H1 (cell line): ENCODE data around the gene CYB561. TPM values are rescaled to one million over a fixed set of nuclear protein-coding genes. Genes with fewer than 3 reads are reported as not detected.

Source experiments
- CTCF ChIA-PET: fragments of 300-600 bp; sonication (Branson Sonifier 250); formaldehyde crosslinking; loops from one replicate; lab custom pipeline; 2021; ENCODE audit not compliant: partially characterized antibody; lab: Charles Lee
- POLR2A ChIA-PET: fragments of 300-600 bp; sonication (Branson Sonifier 250); formaldehyde crosslinking; loops from one replicate; lab custom pipeline; 2021; ENCODE audit warnings: inconsistent platforms; ENCODE audit not compliant: partially characterized antibody; lab: Charles Lee
- DNase-seq, 2 experiments: peaks; one replicate each; pipeline versions ENCODE4 v3.0.0 to v3.0.0-alpha.2; 2010 to 2022; ENCODE audit warnings: low spot score in 2 of 2, low read depth in 1 of 2, mixed read lengths in 1 of 2
- FAIRE-seq: peaks from 2 replicates; lab custom pipeline; 2011; peaks lifted over from hg19 to GRCh38; lab: Jason Lieb, UNC
- H2AFZ ChIP-seq: 2 replicates; pipeline ENCODE4 v1.8.1; 2012; ENCODE audit warnings: low read length, inconsistent platforms
- H2AK5ac ChIP-seq: 2 replicates; pipeline ENCODE4 v1.6.1; 2013; ENCODE audit warnings: low read depth, low read length
- H2BK120ac ChIP-seq: replicated peaks from 2 replicates; pipeline ENCODE3; 2013; ENCODE audit warnings: low read depth, low read length, inconsistent platforms
- H2BK12ac ChIP-seq: 2 replicates; pipeline ENCODE4 v1.6.1; 2013; ENCODE audit warnings: low read depth, low read length
- H2BK15ac ChIP-seq: 2 replicates; pipeline ENCODE4 v1.6.1; 2013; ENCODE audit warnings: low read length
- H2BK20ac ChIP-seq: 2 replicates; pipeline ENCODE4 v1.6.1; 2013; ENCODE audit warnings: low read length
- H2BK5ac ChIP-seq: 2 replicates; pipeline ENCODE4 v1.6.1; 2013; ENCODE audit warnings: low read depth, low read length
- H3K14ac ChIP-seq: 2 replicates; pipeline ENCODE4 v1.6.1; 2013; ENCODE audit warnings: inconsistent platforms; ENCODE audit not compliant: insufficient read length
- H3K18ac ChIP-seq: 2 replicates; pipeline ENCODE4 v1.6.1; 2013; ENCODE audit warnings: low read length; ENCODE audit errors: extremely low read depth
- H3K23ac ChIP-seq: 2 replicates; pipeline ENCODE4 v1.6.1; 2013; ENCODE audit warnings: inconsistent platforms; ENCODE audit not compliant: insufficient read length
- H3K23me2 ChIP-seq: 2 replicates; pipeline ENCODE4 v1.6.1; 2013; ENCODE audit warnings: low read depth, low read length
- H3K27ac ChIP-seq: 2 replicates; pipeline ENCODE4 v1.6.1; 2011; ENCODE audit warnings: low read depth, low read length, inconsistent platforms
- H3K27me3 ChIP-seq, 4 experiments: replicated peaks in 1 of 4; 1 replicate in 1 of 4; 2 replicates in 3 of 4; pipeline versions ENCODE4 v1.6.1 to v1.8.1; 2011 to 2013; ENCODE audit warnings: low read length in 3 of 4, mild to moderate bottlenecking in 3 of 4, inconsistent platforms in 2 of 4, mixed read lengths in 2 of 4, moderate library complexity in 1 of 4; ENCODE audit not compliant: control insufficient read depth in 3 of 4, insufficient read depth in 3 of 4; ENCODE audit errors: extremely low read depth in 1 of 4
- H3K36me3 ChIP-seq, 4 experiments: 2 replicates each; pipeline versions ENCODE4 v1.6.1 to v1.8.1; 2011 to 2013; ENCODE audit warnings: mild to moderate bottlenecking in 4 of 4, low read length in 3 of 4, moderate library complexity in 2 of 4, control low read depth in 1 of 4, inconsistent platforms in 1 of 4; ENCODE audit not compliant: insufficient read depth in 4 of 4, control insufficient read depth in 2 of 4
- H3K4ac ChIP-seq: replicated peaks from 2 replicates; pipeline ENCODE3; 2013; ENCODE audit warnings: low read length, low read depth, mixed read lengths, inconsistent platforms; ENCODE audit not compliant: insufficient read length
- H3K4me1 ChIP-seq, 4 experiments: replicated peaks in 1 of 4; 1 replicate in 1 of 4; 2 replicates in 3 of 4; pipeline versions ENCODE4 v1.6.1 to v1.8.1; 2011 to 2013; ENCODE audit warnings: low read length in 3 of 4, inconsistent platforms in 2 of 4, mixed read lengths in 1 of 4; ENCODE audit not compliant: insufficient read depth in 4 of 4, control insufficient read depth in 3 of 4
- H3K4me2 ChIP-seq, 2 experiments: 2 replicates each; pipeline versions ENCODE4 v1.6.1 to v1.8.1; 2011 to 2013; ENCODE audit warnings: low read depth in 2 of 2, low read length in 2 of 2, control low read depth in 1 of 2, inconsistent platforms in 1 of 2, mild to moderate bottlenecking in 1 of 2; ENCODE audit not compliant: insufficient read depth in 1 of 2
- H3K4me3 ChIP-seq, 4 experiments: fragments of 200-600, 300-600 bp in 1 of 4; sonication (generic), shearing (Covaris generic), sonication (Bioruptor Twin) in 1 of 4; 2 replicates each; pipeline versions ENCODE4 v1.5.1 to v1.8.1; 2011 to 2016; ENCODE audit warnings: low read length in 4 of 4, low read depth in 3 of 4, control low read depth in 2 of 4, inconsistent platforms in 2 of 4, mild to moderate bottlenecking in 2 of 4, mixed read lengths in 1 of 4, moderate library complexity in 1 of 4; ENCODE audit not compliant: insufficient read depth in 2 of 4; ENCODE audit errors: extremely low read depth in 1 of 4
- H3K56ac ChIP-seq: replicated peaks from 2 replicates; pipeline ENCODE3; 2013; ENCODE audit warnings: low read depth, mild to moderate bottlenecking, mixed read lengths, low read length, inconsistent platforms; ENCODE audit not compliant: insufficient read length
- H3K79me1 ChIP-seq: 2 replicates; pipeline ENCODE4 v1.6.1; 2013; ENCODE audit warnings: low read depth, low read length, control low read depth
- H3K79me2 ChIP-seq, 2 experiments: 2 replicates each; pipeline versions ENCODE4 v1.6.1 to v1.8.1; 2012 to 2013; ENCODE audit warnings: low read length in 2 of 2, mild to moderate bottlenecking in 2 of 2, inconsistent platforms in 1 of 2; ENCODE audit not compliant: insufficient read depth in 2 of 2, control insufficient read depth in 1 of 2
- H3K9ac ChIP-seq, 4 experiments: replicated peaks in 1 of 4; 1 replicate in 1 of 4; 2 replicates in 3 of 4; pipeline versions ENCODE4 v1.6.1 to v1.8.1; 2011 to 2013; ENCODE audit warnings: low read depth in 3 of 4, low read length in 3 of 4, control low read depth in 2 of 4, mild to moderate bottlenecking in 2 of 4, moderate library complexity in 2 of 4, inconsistent platforms in 1 of 4; ENCODE audit errors: extremely low read depth in 1 of 4
- H3K9me3 ChIP-seq, 2 experiments: 2 replicates each; pipeline versions ENCODE4 v1.6.1 to v1.8.1; 2012 to 2013; ENCODE audit warnings: mild to moderate bottlenecking in 2 of 2, moderate library complexity in 2 of 2, control low read depth in 1 of 2, inconsistent platforms in 1 of 2, low read depth in 1 of 2, low read length in 1 of 2, mixed read lengths in 1 of 2; ENCODE audit not compliant: insufficient read depth in 2 of 2
- H4K20me1 ChIP-seq, 2 experiments: replicated peaks in 1 of 2; 2 replicates each; pipeline versions ENCODE3 to v1.8.1; 2011 to 2013; ENCODE audit warnings: inconsistent platforms in 2 of 2, low read length in 2 of 2, mild to moderate bottlenecking in 1 of 2; ENCODE audit not compliant: insufficient read depth in 2 of 2, control insufficient read depth in 1 of 2
- H4K5ac ChIP-seq: 2 replicates; pipeline ENCODE4 v1.6.1; 2013; ENCODE audit warnings: low read length, low read depth, mixed read lengths, inconsistent platforms; ENCODE audit not compliant: insufficient read length
- H4K8ac ChIP-seq: 2 replicates; pipeline ENCODE4 v1.8.0; 2013; ENCODE audit warnings: mild to moderate bottlenecking, moderate library complexity, low read length, inconsistent platforms; ENCODE audit not compliant: insufficient read depth; ENCODE audit errors: extremely low read depth
- H4K91ac ChIP-seq: replicated peaks from 2 replicates; pipeline ENCODE3; 2013; ENCODE audit warnings: low read length, mixed read lengths, inconsistent platforms; ENCODE audit not compliant: insufficient read length
- CTCF ChIP-seq, 3 experiments: IDR thresholded peaks; 1 replicate in 2 of 3; 2 replicates in 1 of 3; pipeline versions ENCODE4 v1.5.1 to v1.6.1; 2011; ENCODE audit warnings: low read length in 3 of 3, mild to moderate bottlenecking in 3 of 3, inconsistent platforms in 2 of 3, low read depth in 1 of 3, moderate library complexity in 1 of 3; ENCODE audit not compliant: insufficient read depth in 1 of 3; ENCODE audit errors: control extremely low read depth in 1 of 3
- E2F6 ChIP-seq: IDR thresholded peaks from 2 replicates; pipeline ENCODE4 v1.6.1; 2012; ENCODE audit warnings: inconsistent platforms
- SIN3A ChIP-seq, 2 experiments: IDR thresholded peaks in 1 of 2; conservative IDR thresholded peaks in 1 of 2; 2 replicates each; pipeline ENCODE4 v1.6.1; 2011 to 2012; ENCODE audit warnings: low read length in 2 of 2, improper control_type of control experiment in 1 of 2, low read depth in 1 of 2, mild to moderate bottlenecking in 1 of 2
- WGBS, 2 experiments: shearing (Covaris generic) in 1 of 2; methylation state at CpG; one replicate each; pipeline versions ENCODE4 v1.1.6 to v1.1.7; 2013 to 2015; ENCODE audit warnings: low lambda C conversion rate in 2 of 2, mixed read lengths in 2 of 2, inconsistent platforms in 1 of 2, low coverage in 1 of 2, missing lambda C conversion rate in 1 of 2; ENCODE audit not compliant: insufficient replicate concordance in 2 of 2, insufficient coverage in 1 of 2, insufficient read length in 1 of 2; ENCODE audit errors: extremely low coverage in 1 of 2, missing lambda C conversion rate in 1 of 2; 5-methylcytosine and 5-hydroxymethylcytosine counted together
- long read RNA-seq, 2 experiments: library from RNA in 1 of 2; library from capped mRNA in 1 of 2; stranded (forward); transcript quantifications; one replicate each; pipeline ENCODE4 v2.0.0, GENCODE V29; 2021; ENCODE audit warnings: inconsistent platforms in 1 of 2
- polyA minus RNA-seq, 3 experiments: library from RNA; depleted of rRNA, polyadenylated mRNA; stranded (reverse); fragments of >200 nt; gene quantifications; 1 replicate in 2 of 3; 2 replicates in 1 of 3; pipeline ENCODE4 v1.2.3, GENCODE V29; 2011
- polyA plus RNA-seq, 7 experiments: library from polyadenylated mRNA; depleted of rRNA in 3 of 7; stranded (reverse) in 5 of 7; unstranded in 2 of 7; fragments of >200 nt in 5 of 7; fragments of 200-250 nt in 2 of 7; gene quantifications; 1 replicate in 5 of 7; 2 replicates in 1 of 7; 4 replicates in 1 of 7; pipeline versions ENCODE4 v1.2.1 to v1.2.3, GENCODE V29; 2011 to 2013; ENCODE audit warnings: missing spikeins in 2 of 7, mixed read lengths in 2 of 7
- total RNA-seq: library from RNA; stranded (reverse); fragmentation: NEBNext Ultra II Directional; extraction: Animal tissue kit (Norgen Biotek cat#: 25700); gene quantifications from 2 replicates; pipeline ENCODE4 v1.2.1, GENCODE V29; 2021

Gene CYB561
- total RNA-seq, result 23.4 and 26.0 TPM in 2 replicates
- polyA plus RNA-seq (2011; rRNA removed), result 19.7 and 34.2 TPM in 2 replicates
- polyA plus RNA-seq (2011; cell fraction: cytosol; rRNA removed), result 21.6 TPM
- 33.9 TPM for polyA plus RNA-seq (2011; cell fraction: nucleus; rRNA removed)
- 16.4 to 21.8 TPM (median 19.6 TPM) in 4 replicates for polyA plus RNA-seq (2012, experiment 1 of 2)
- 17.5 TPM for polyA plus RNA-seq (2012, experiment 2 of 2)
- 23.5 TPM for polyA plus RNA-seq (2013, experiment 1 of 2)
- polyA plus RNA-seq (2013, experiment 2 of 2), result 24.6 TPM
- polyA minus RNA-seq (2011; rRNA and poly(A)+ RNA removed), result 27.0 and 35.0 TPM in 2 replicates
- 21.3 TPM for polyA minus RNA-seq (2011; cell fraction: cytosol; rRNA and poly(A)+ RNA removed)
- polyA minus RNA-seq (2011; cell fraction: nucleus; rRNA and poly(A)+ RNA removed), result 16.3 TPM
- long read RNA-seq, experiment 1, partial matches to known transcripts, result 0 of 22 reads
- long read RNA-seq, experiment 1, other reads (novel, unspliced or antisense), result 17 of 22 reads
- long read RNA-seq, experiment 2, partial matches to known transcripts, result 0 of 9 reads
- long read RNA-seq, experiment 2, other reads (novel, unspliced or antisense), result 5 of 9 reads

GRCh38 chr17:63445954-63446752, at the start of gene CYB561:
CYB561 (minus strand) TSS chr17:63446306; CDS start chr17:63437547, 8,759 bp downstream.
- CTCF ChIA-PET, result interaction anchor here (1.0 to 29.0 kb wide), 9 partner anchors 8 to 166 kb away, joined by 3 to 758 read pairs (median 4); partner anchors contain the start of gene ACE
- Histone ChIP-seq H3K4me3 (peak within 1 kb of the TSS; percentile 49 to 74 (median 55)), H2BK12ac (peak within 1 kb of the TSS; percentile 84), H3K4me1 (peaks cover 0 to 20% (median 10%) of the 10 kb centered on the region in 4 experiments; a peak in 6 of 7 replicates), H3K14ac (no peak within 1 kb of the TSS), H4K8ac (peak within 1 kb of the TSS; percentile 94), H3K4me2 (peak within 1 kb of the TSS; percentile 73 to 96), H3K9me3 (no peaks in the 10 kb centered on the region), H2BK20ac (no peak within 1 kb of the TSS), H3K23me2 (peaks cover 9% of the 10 kb centered on the region; the same call in 1 of the 2 replicates), H2BK120ac (no peak within 1 kb of the TSS), H2AFZ (peak within 1 kb of the TSS; percentile 87; the same call in 1 of the 2 replicates), H3K79me2 (no peaks in the 10 kb centered on the region), H3K56ac (no peak within 1 kb of the TSS), H4K91ac (peak within 1 kb of the TSS; percentile 84), H3K27me3 (peaks cover 0 to 10% (median 2%) of the 10 kb centered on the region in 4 experiments; a peak in 2 of 7 replicates), H3K9ac (peak within 1 kb of the TSS in 3 of 4 experiments; percentile 34 to 45 (median 34); a peak in 5 of 7 replicates), H3K79me1 (0 out of 2 replicates have a peak, but pooled peaks cover 2% of the 10 kb centered on the region), H2BK5ac (peak within 1 kb of the TSS; percentile 69; the same call in 1 of the 2 replicates), H4K20me1 (no peaks in the 10 kb centered on the region), H3K27ac (no peak within 1 kb of the TSS; the same call in 1 of the 2 replicates), H2BK15ac (no peak within 1 kb of the TSS), H2AK5ac (peak within 1 kb of the TSS; percentile 84), H3K23ac (no peak within 1 kb of the TSS), H3K4ac (no peak within 1 kb of the TSS), H3K18ac (peak within 1 kb of the TSS; percentile 93), H3K36me3 (no peaks in the 10 kb centered on the region), H4K5ac (peak within 1 kb of the TSS; percentile 15)
- POLR2A ChIA-PET, result interaction anchor here (1.0 to 5.1 kb wide), 11 partner anchors 9 to 252 kb away, joined by 3 to 33 read pairs (median 4); partner anchors contain the start of genes ACE and TACO1
- 3% methylated on average over 56 of the region's 99 CpGs; no CpG with 5 or more reads in 1 of the 2 experiments for WGBS, 2 experiments
- peak in 1 of 2 experiments; percentile 92 for DNase-seq
- no peak for FAIRE-seq
- TF ChIP-seq SIN3A (conservative IDR thresholded peaks at IDR 0.05 in 1 of 2, IDR thresholded peaks at IDR 0.05 in 1 of 2; ENCODE audit: low read depth in 1 of 2, low read length in 2 of 2) (0 out of 4 replicates have a peak, but pooled peaks of 1 of the 2 experiments have one; percentile 17), E2F6 (peak; percentile 83; the same call in 1 of the 2 replicates), CTCF (IDR thresholded peaks at IDR 0.05; ENCODE audit: control extremely low read depth in 1 of 3, insufficient read depth in 1 of 3, low read depth in 1 of 3, low read length in 3 of 3) (peak; percentile 56 to 86 (median 68))
